Liver (tissue), 3 donors: Measurements from ENCODE around the gene MIEN1.

ENCODE experiments used
- ATF3 ChIP-seq: IDR thresholded peaks from 2 replicates; pipeline ENCODE4 v1.6.1; 2016; ENCODE audit warnings: antibody characterized with exemption
- CTCF ChIP-seq: fragments of 150-350 bp; IDR thresholded peaks from 2 replicates; pipeline ENCODE4 v1.5.1; 2017; ENCODE audit warnings: improper control_type of control experiment, low read depth, low read length; ENCODE audit not compliant: missing input control
- EGR1 ChIP-seq, 2 donors: IDR thresholded peaks; 2 replicates each; pipeline ENCODE4 v1.6.1; 2016 to 2018; ENCODE audit warnings: antibody characterized with exemption in 2 of 2, low read depth in 2 of 2
- FOXA1 ChIP-seq: IDR thresholded peaks from 2 replicates; pipeline ENCODE4 v1.6.1; 2016; ENCODE audit warnings: antibody characterized with exemption
- GABPA ChIP-seq, 2 donors: IDR thresholded peaks in 1 of 2; conservative IDR thresholded peaks in 1 of 2; 2 replicates each; pipeline ENCODE4 v1.6.1; 2016; ENCODE audit warnings: antibody characterized with exemption in 2 of 2, mild to moderate bottlenecking in 1 of 2, moderate library complexity in 1 of 2
- HNF4A ChIP-seq, 2 donors: conservative IDR thresholded peaks; 2 replicates each; pipeline ENCODE4 v1.6.1; 2016; ENCODE audit warnings: antibody characterized with exemption in 2 of 2, mild to moderate bottlenecking in 2 of 2
- JUND ChIP-seq, 2 donors: IDR thresholded peaks; 2 replicates each; pipeline ENCODE4 v1.6.1; 2016; ENCODE audit warnings: antibody characterized with exemption in 2 of 2
- MAX ChIP-seq: IDR thresholded peaks from 2 replicates; pipeline ENCODE4 v1.6.1; 2016; ENCODE audit warnings: antibody characterized with exemption
- RAD21 ChIP-seq, 2 donors: IDR thresholded peaks; 2 replicates each; pipeline ENCODE4 v1.6.1; 2016; ENCODE audit warnings: antibody characterized with exemption in 2 of 2, mild to moderate bottlenecking in 2 of 2
- REST ChIP-seq: IDR thresholded peaks from 2 replicates; pipeline ENCODE4 v1.6.1; 2016; ENCODE audit warnings: antibody characterized with exemption, mild to moderate bottlenecking
- SP1 ChIP-seq: IDR thresholded peaks from 2 replicates; pipeline ENCODE4 v1.6.1; 2018; ENCODE audit warnings: antibody characterized with exemption, mild to moderate bottlenecking
- TAF1 ChIP-seq: conservative IDR thresholded peaks from 2 replicates; pipeline ENCODE4 v1.6.1; 2016; ENCODE audit warnings: antibody characterized with exemption, mild to moderate bottlenecking
- YY1 ChIP-seq: IDR thresholded peaks from 2 replicates; pipeline ENCODE4 v1.6.1; 2016; ENCODE audit warnings: antibody characterized with exemption, mild to moderate bottlenecking
- ZBTB33 ChIP-seq: IDR thresholded peaks from 2 replicates; pipeline ENCODE4 v1.6.1; 2016; ENCODE audit warnings: antibody characterized with exemption
- donor health status: healthy.
- donor health status: healthy.

- TF ChIP-seq CTCF: no peak
- TF ChIP-seq REST: no peak
- no peak for TF ChIP-seq EGR1 (IDR thresholded peaks at IDR 0.05; ENCODE audit: low read depth in 2 of 2)
- TF ChIP-seq RAD21 (IDR thresholded peaks at IDR 0.05): no peak
- TF ChIP-seq TAF1: no peak
- TF ChIP-seq JUND (IDR thresholded peaks at IDR 0.05): no peak
- TF ChIP-seq YY1: no peak
- TF ChIP-seq GABPA (IDR thresholded peaks at IDR 0.05 in 1 of 2, conservative IDR thresholded peaks at IDR 0.05 in 1 of 2): no peak
- no peak for TF ChIP-seq SP1
- no peak for TF ChIP-seq HNF4A (conservative IDR thresholded peaks at IDR 0.05)
- TF ChIP-seq FOXA1: no peak
- no peak for TF ChIP-seq ATF3
- no peak for TF ChIP-seq ZBTB33
- no peak for TF ChIP-seq MAX
Measured at GRCh38 chr17:39735882-39736281, 5.5 kb upstream of the MIEN1 start.
